ENCODE data around the gene IRAK3.
"Not testable (repeated sequence)": the region's sequence is repeated elsewhere in the genome, so short reads cannot be mapped to it uniquely, and the experiment has no call there.

The IRAK3 gene

GRCh38 chr12:66213011-66213410, 24.0 kb downstream of the IRAK3 start:
- DNase-seq (ENCODE audit: low read depth) = not testable (repeated sequence)

- DNase-seq (ENCODE audit: low read depth) = no peak
These were observed 28.4 kb downstream of the IRAK3 start for GRCh38 chr12:66217342-66217917.

GRCh38 chr12:66228462-66228861, 39.4 kb downstream of the IRAK3 start:
- DNase-seq (ENCODE audit: low read depth) = no peak

GRCh38 chr12:66232263-66232662, 43.2 kb downstream of the IRAK3 start:
- no peak for DNase-seq (ENCODE audit: low read depth)

DNA sequence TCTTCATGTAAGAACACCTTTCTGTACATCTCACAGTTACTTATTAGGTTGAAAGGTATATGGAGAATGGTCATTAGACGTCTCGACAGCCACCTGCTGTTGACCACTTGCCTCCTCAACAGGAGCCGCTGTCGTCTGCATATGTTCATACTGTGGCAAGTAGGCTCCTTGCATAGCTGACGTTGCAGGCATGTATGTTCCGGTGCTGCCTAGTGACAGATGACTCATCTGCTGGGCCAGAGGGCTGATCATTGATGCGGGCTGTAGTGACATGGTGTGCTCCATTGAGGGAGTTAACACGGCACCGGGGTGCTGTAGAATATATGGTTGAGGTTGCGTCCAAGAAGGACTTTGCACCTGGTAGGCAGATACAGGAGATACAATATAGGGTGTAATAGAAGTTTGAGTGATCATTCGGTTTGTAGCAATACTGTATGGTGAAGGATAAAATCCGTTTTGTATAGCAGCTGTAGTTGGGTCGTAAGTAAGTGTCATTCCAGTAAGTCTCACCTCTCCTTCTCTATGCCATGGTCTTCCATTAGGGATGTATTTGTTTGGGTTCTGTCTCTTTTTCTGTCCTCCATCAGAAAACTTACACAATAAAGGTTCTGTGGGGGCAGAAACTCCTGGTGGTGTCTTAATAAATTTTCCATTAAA, 45.2 kb downstream of the IRAK3 start:
- peak; percentile 3 for DNase-seq (ENCODE audit: low read depth)

GRCh38 chr12:66234773-66235625, 46.0 kb downstream of the IRAK3 start:
- not testable (repeated sequence) for DNase-seq (ENCODE audit: low read depth)

GRCh38 chr12:66235626-66236281, 46.7 kb downstream of the IRAK3 start:
- DNase-seq (ENCODE audit: low read depth) = no peak

DNA sequence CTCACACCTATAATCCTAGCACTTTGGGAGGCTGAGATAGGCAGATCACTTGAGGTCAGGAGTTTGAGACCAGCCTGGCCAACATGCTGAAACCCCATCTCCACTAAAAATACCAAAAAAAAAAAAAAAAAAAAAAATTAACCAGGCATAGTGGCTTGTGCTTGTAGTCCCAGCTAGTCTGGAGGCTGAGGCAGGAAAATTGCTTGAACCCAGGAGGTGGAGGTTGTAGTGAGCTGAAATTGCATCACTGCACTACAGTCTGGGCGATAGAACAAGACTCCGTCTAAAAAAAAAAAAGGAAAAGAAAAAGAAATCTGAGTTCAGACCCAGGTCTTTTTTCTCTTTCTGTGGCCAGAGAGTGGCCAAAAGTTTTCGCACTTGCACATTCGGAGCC, 47.3 kb downstream of the IRAK3 start:
- DNase-seq (ENCODE audit: low read depth) = not testable (repeated sequence)

GRCh38 chr12:66236969-66237368, 48.0 kb downstream of the IRAK3 start:
- no peak for DNase-seq (ENCODE audit: low read depth)

DNA sequence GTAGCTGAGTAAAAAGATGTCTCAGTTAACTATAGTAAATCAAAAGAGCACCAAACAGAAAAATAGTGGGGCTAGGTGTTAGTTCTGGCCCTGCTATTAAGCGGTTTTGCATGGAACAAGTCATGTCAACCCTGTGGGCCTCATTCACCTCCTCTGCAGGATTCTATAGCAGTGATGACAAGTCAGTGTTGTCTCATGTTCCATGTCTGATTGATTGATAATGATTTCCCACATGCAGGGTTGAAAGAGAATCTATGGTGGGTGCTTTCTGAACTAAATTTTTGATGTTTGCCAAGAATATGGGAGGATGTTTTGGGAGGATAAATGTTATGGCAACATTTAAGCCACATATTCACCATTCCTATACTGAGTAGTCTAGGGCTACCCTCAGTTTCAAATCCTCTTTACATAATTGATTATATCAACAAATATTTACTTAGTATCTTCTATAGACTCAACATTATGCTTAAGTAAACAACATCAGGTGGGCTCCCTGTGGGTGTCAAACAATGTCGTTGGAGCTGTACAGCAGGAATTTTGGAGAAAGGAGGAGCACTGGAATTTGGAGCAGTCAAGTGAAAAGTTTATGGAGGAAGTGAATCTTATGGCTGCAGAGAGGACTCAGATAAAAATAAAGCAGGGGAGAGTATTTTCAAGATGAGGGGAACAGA, 48.6 kb downstream of the IRAK3 start:
- DNase-seq (ENCODE audit: low read depth) = no peak

DNA sequence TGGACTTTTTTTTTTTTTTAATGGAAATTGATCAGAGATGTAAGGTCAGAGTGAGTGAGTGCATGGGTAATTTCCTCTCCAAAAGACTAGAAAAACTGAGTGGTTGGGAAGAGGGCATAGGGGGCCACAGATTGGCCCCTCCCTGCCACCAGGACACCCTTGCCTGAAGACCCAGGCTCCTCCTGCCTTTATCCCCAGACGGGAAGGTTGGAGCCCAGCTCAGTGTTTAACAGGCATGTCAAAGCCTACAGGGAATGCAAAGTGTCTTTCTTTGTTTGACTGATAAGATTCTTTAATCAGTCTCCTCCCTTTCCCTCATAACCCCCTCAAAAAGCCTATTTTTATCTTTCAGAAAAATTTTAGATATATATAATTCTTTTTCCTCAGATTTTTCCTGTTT, 50.3 kb downstream of the IRAK3 start:
- DNase-seq (ENCODE audit: low read depth) = no peak

DNA sequence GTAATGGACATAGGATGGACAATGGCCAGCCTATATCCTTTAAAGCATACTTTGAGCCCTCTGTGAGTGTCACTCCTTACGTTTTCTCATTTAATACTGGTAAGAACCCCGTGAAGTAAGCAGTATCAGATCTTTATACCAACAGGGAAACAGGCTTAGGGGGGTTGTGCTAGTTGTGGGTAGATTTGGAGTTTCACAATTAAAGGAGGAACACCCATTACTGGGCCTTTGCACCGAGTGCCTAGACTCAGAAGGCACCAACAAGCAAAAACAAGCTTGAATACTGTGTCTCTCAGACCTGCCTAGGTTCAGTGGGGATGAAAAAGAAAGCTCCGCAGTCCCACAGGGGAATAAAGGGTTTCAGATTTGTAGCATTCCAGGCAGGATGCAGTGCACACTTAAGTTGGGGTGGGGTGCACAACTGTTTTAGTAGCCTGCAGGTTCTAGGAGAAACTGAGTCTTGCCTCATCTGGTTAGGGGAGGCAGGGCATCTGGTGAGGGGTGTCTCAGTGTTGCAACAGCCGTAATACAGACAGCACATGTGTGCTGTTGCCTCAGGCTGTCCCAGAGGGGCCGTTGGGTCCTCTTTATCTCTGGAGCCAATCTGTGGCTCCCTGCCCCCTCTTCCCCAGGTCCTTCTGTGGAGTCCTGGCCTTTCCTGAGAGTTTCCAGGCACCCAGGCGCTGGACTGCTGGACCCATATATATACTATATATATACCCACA, 51.2 kb downstream of the IRAK3 start:
- DNase-seq (ENCODE audit: low read depth) = no peak

- DNase-seq (ENCODE audit: low read depth) = no peak
These were observed 52.3 kb downstream of the IRAK3 start for GRCh38 chr12:66241061-66242043.

- DNase-seq (ENCODE audit: low read depth) = no peak
These were observed 53.3 kb downstream of the IRAK3 start for GRCh38 chr12:66242311-66242710.

DNA sequence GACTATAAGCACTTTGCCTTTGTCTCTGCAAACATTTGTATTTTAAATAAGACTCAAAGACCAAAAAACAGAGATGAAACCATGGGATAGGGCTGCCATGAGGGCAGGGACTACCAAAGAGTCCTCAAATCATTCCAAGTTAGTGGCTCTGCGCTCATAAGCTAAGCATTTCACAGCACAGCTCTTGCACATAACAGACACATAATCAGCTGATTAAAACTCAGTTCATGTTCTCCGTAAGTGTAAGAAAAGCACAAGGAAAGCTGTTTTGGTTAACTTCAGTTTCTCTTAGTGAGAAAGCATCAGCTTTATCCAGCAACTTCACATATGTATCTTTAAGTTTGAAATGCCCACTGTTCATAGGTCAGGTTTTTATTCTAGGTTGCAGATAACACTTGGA, 54.9 kb downstream of the IRAK3 start:
- DNase-seq (ENCODE audit: low read depth) = no peak

GRCh38 chr12:66244446-66244845, 55.4 kb downstream of the IRAK3 start:
- DNase-seq (ENCODE audit: low read depth) = no peak

DNA sequence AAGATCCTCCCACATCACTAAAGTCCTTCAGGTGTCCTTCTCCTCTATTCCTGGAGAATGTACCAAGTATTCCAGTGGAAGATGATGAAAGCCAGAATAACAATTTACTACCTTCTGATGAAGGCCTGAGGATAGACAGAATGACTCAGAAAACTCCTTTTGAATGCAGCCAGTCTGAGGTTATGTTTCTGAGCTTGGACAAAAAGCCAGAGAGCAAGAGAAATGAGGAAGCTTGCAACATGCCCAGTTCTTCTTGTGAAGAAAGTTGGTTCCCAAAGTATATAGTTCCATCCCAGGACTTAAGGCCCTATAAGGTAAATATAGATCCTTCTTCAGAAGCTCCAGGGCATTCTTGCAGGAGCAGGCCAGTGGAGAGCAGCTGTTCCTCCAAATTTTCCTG, 58.7 kb downstream of the IRAK3 start:
- DNase-seq (ENCODE audit: low read depth) = no peak

DNA sequence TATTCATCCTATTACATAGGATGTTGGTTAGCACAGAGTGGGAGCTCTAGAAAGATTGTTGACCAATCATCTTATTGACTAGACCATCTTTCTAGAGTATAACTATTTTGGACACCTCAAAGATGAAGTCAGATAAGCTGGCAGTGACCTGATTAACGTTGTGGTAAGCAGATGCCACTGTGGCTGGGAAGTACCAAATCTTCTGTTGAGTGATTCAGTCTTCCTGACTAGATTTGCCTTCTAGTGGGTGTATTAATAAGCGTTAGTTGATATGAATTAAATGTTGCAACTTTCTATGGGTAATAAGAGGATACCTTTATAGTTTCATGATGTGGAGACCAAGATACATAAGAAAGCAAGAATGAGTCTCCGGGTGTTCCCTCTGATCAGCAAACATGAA, 62.0 kb downstream of the IRAK3 start:
- DNase-seq (ENCODE audit: low read depth) = no peak

- DNase-seq (ENCODE audit: low read depth) = no peak
These were observed 63.8 kb downstream of the IRAK3 start for GRCh38 chr12:66252771-66253170.

GRCh38 chr12:66255737-66256136, 66.7 kb downstream of the IRAK3 start:
- DNase-seq (ENCODE audit: low read depth) = no peak

All from T-helper 22 cell (primary cell).